Cardiac muscle cell (in vitro differentiated cells and primary cell): ENCODE data around the gene C1orf74. TPM values are rescaled to one million over a fixed set of nuclear protein-coding genes. Genes with fewer than 3 reads are reported as not detected.
A peak's percentile ranks its signal among the peaks of the same experiment; 100 is the strongest.

Experiments
- DNase-seq, 2 donors: peaks; one replicate each; pipeline versions ENCODE4 v3.0.0 to v3.0.0-alpha.2; 2010 to 2017; ENCODE audit warnings: low read depth in 1 of 2, low spot score in 1 of 2
- H3K27ac ChIP-seq: fragments of 200-600 bp; sonication (generic); 2 replicates; pipeline ENCODE4 v1.5.1; 2016
- H3K27me3 ChIP-seq: fragments of 200-600 bp; sonication (generic); 2 replicates; pipeline ENCODE4 v1.6.0; 2016; ENCODE audit warnings: control low read depth
- H3K36me3 ChIP-seq: fragments of 200-600 bp; sonication (generic); 2 replicates; pipeline ENCODE4 v1.5.1; 2016; ENCODE audit warnings: control low read depth
- H3K4me1 ChIP-seq: fragments of 200-600 bp; sonication (generic); 2 replicates; pipeline ENCODE4 v1.8.1; 2017; ENCODE audit warnings: low read depth, mild to moderate bottlenecking, mixed run types
- H3K4me3 ChIP-seq: fragments of 200-600 bp; sonication (generic); 2 replicates; pipeline ENCODE4 v1.5.1; 2016; ENCODE audit warnings: mild to moderate bottlenecking
- H3K9me3 ChIP-seq: fragments of 200-600 bp; sonication (generic); 2 replicates; pipeline ENCODE4 v1.5.1; 2017; ENCODE audit warnings: low read depth, mild to moderate bottlenecking, control low read depth
- CTCF ChIP-seq: IDR thresholded peaks from 2 replicates; pipeline ENCODE4 v1.5.1; 2012; ENCODE audit warnings: low read depth, mild to moderate bottlenecking, low read length
- polyA plus RNA-seq: library from polyadenylated mRNA; unstranded; fragments of >200 nt; fragmentation: Nextera tagmentation; extraction: Ambion mirVana; gene quantifications from 2 replicates; pipeline ENCODE4 v1.2.1, GENCODE V29; 2016
- total RNA-seq: library from RNA; depleted of rRNA; stranded (reverse); fragments of >200 nt; gene quantifications from 2 replicates; pipeline ENCODE4 v1.2.3, GENCODE V29; 2016

The C1orf74 gene
- total and polyA plus RNA-seq, 2 experiments from 2014 or later, result 3.6 to 4.4 TPM

GRCh38 chr1:209774592-209774991 lies 9.8 kb downstream of the C1orf74 start:
- H3K27me3 ChIP-seq, result no peaks in the 10 kb centered on the region
- TF ChIP-seq CTCF, result no peak
- H3K9me3 ChIP-seq, result no peaks in the 10 kb centered on the region
- H3K4me3 ChIP-seq, result no peak overlapping the region
- no peak overlapping the region for H3K27ac ChIP-seq
- H3K4me1 ChIP-seq, result peaks cover 4% of the 10 kb centered on the region
- DNase-seq, result no peak
- H3K36me3 ChIP-seq, result no peaks in the 10 kb centered on the region

GRCh38 chr1:209772126-209772525 lies 12.2 kb downstream of the C1orf74 start:
- no peak overlapping the region for H3K4me3 ChIP-seq
- H3K27me3 ChIP-seq, result no peaks in the 10 kb centered on the region
- no peaks in the 10 kb centered on the region for H3K36me3 ChIP-seq
- H3K4me1 ChIP-seq, result peaks cover 15% of the 10 kb centered on the region
- no peak overlapping the region for H3K27ac ChIP-seq
- no peaks in the 10 kb centered on the region for H3K9me3 ChIP-seq
- no peak for DNase-seq
- TF ChIP-seq CTCF, result no peak

DNA sequence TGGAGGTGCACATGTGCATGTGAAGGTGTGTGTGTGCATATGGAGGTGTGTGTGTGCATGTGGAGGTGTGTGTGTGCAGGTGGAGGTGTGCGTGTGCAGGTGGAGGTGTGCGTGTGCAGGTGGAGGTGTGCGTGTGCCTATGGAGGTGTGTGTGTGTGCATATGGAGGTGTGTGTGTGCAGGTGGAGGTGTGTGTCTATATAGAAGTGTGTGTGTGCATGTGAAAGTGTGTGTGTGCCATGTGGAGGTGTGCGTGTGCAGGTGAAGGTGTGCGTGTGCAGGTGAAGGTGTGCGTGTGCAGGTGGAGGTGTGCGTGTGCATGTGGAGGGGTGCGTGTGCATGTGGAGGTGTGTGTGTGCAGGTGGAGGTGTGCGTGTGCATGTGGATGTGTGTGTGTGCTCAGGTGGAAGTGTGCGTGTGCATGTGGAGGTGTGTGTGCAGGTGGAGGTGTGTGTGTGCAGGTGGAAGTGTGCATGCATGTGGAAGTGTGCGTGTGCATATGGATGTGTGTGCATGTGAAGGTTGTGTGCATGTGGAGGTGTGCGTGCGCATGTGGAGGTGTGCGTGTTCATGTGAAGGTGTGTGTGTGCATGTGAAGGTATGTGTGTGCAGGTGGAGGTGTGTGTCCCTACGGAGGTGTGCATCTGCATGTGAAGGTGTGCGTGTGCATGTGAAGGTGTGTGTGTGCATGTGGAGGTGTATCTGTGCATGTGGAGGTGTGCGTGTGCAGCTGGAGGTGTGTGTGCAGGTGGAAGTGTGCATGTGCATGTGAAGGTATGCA lies 13.5 kb downstream of the C1orf74 start:
- no peak for TF ChIP-seq CTCF
- DNase-seq, result no peak
- Histone ChIP-seq H3K9me3 (no peaks in the 10 kb centered on the region), H3K36me3 (no peaks in the 10 kb centered on the region), H3K4me1 (peaks cover 15% of the 10 kb centered on the region), H3K27ac (no peak overlapping the region), H3K27me3 (no peaks in the 10 kb centered on the region), H3K4me3 (no peak overlapping the region)

DNA sequence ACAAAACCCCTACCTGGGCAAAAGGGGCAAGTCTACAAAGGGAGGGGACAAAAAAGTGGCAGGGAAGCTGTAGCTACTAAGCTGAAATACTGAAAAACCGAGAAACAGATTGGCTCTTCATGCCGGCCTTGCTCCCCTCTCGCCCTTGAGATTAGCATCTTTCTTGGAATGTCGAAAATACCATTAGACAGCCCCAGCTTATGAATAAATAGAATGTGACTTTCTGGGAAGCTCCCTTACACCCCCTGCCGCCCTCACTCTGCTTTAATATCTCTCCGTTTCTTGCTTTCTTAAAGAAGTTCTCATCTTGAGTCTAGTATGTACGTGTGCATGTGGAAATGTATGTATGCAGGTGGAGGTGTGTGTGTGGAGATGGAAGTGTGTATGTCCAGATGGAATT lies 14.4 kb downstream of the C1orf74 start:
- peak overlapping the region; percentile 91 for H3K27ac ChIP-seq
- no peak for TF ChIP-seq CTCF
- peak in 1 of 2 donors; percentile 56 for DNase-seq

DNA sequence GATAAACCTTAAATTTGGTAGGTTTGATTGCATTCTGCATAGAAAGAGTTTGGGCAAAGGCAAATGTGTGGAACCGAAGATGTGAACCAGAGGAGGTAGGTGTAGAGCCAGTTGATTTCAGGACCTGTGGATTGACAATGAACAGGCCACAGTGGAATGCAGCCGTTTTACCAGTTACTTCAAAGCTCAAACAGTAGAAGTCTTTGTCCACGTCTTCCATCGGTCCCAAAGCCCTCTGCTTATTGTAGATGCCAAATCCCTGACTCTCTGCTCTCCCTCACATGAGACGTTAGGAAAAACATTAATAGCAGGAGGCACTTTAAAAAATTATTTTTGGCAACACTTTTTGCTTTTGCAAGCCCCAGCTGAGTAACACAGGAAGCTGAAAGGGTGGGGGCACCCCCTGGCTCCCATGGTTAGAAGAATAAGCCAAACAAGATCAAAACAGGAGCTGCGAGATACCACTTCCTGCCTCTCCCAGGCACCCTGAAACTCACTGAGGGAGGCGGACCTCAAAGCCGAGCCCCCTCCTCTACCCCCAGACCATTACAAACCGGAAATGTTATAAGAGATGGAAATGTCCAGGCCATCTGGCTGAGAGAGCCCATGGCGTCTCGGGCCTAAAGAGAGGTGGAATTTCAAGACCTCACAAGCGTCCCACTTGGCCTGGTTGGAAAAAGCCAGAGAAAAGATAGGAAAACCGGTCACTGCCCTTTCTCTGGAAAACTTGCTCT lies 15.0 kb downstream of the C1orf74 start:
- H3K27ac ChIP-seq, result peak overlapping the region; percentile 91
- TF ChIP-seq CTCF, result no peak
- H3K4me3 ChIP-seq, result no peak overlapping the region
- DNase-seq, result peak; percentile 80 to 96
- peaks cover 15% of the 10 kb centered on the region for H3K4me1 ChIP-seq
- no peaks in the 10 kb centered on the region for H3K9me3 ChIP-seq
- H3K36me3 ChIP-seq, result no peaks in the 10 kb centered on the region
- no peaks in the 10 kb centered on the region for H3K27me3 ChIP-seq

More for the DNA sequence above, 14.4 kb downstream of the C1orf74 start:
- Histone ChIP-seq H3K9me3 (no peaks in the 10 kb centered on the region), H3K4me3 (no peak overlapping the region), H3K4me1 (peaks cover 15% of the 10 kb centered on the region), H3K36me3 (no peaks in the 10 kb centered on the region), H3K27me3 (no peaks in the 10 kb centered on the region)
